T-cell (primary cell): ENCODE measurements around the gene EHF. TPM values are rescaled to one million over a fixed set of nuclear protein-coding genes. Genes with fewer than 3 reads are reported as not detected.

Source experiments
- ATAC-seq, 4 experiments: fragments of 200-7000 bp in 3 of 4; fragments of 150-1000 bp in 1 of 4; cut with Tn5 transposase; replicated peaks in 1 of 4; 1 replicate in 3 of 4; 2 replicates in 1 of 4; pipeline ENCODE4 v1.10.0; 2021; ENCODE audit warnings: moderate library complexity in 3 of 4, mild to moderate bottlenecking in 2 of 4, moderate number of reproducible peaks in 1 of 4
- CTCF ChIA-PET, 2 donors: fragments of 300-600 bp; sonication (Branson Sonifier 250); formaldehyde crosslinking; loops; one replicate each; lab custom pipeline; 2022; ENCODE audit warnings: antibody characterized with exemption in 2 of 2; lab: Charles Lee
- POLR2A ChIA-PET, 2 donors: fragments of 300-600 bp; sonication (Branson Sonifier 250); formaldehyde crosslinking; loops; one replicate each; lab custom pipeline; 2022; ENCODE audit warnings: antibody characterized with exemption in 2 of 2; lab: Charles Lee
- DNase-seq, 35 experiments: peaks; one replicate each; pipeline versions ENCODE4 v3.0.0 to v3.0.0-alpha.2; 2013 to 2023
- H3K27ac ChIP-seq: one replicate; pipeline ENCODE4 v1.5.1; 2013; ENCODE audit warnings: low read length
- H3K27me3 ChIP-seq, 2 experiments: replicated peaks in 1 of 2; 1 replicate in 1 of 2; 2 replicates in 1 of 2; pipeline versions ENCODE4 v1.6.1 to v1.7.0; 2013; ENCODE audit warnings: low read length in 1 of 2, mixed read lengths in 1 of 2; ENCODE audit not compliant: control insufficient read depth in 2 of 2, insufficient read depth in 2 of 2; ENCODE audit errors: extremely low read depth in 1 of 2
- H3K36me3 ChIP-seq, 2 donors: 1 replicate in 1 of 2; 2 replicates in 1 of 2; pipeline versions ENCODE4 v1.6.1 to v1.7.0; 2013; ENCODE audit warnings: low read length in 1 of 2; ENCODE audit not compliant: control insufficient read depth in 2 of 2, insufficient read depth in 1 of 2; ENCODE audit errors: extremely low read depth in 1 of 2
- H3K4me1 ChIP-seq, 2 experiments: 1 replicate in 1 of 2; 2 replicates in 1 of 2; pipeline versions ENCODE4 v1.6.1 to v1.7.0; 2013; ENCODE audit warnings: low read length in 2 of 2, mixed read lengths in 1 of 2; ENCODE audit not compliant: insufficient read depth in 2 of 2, control insufficient read depth in 1 of 2; ENCODE audit errors: extremely low read depth in 1 of 2
- H3K4me3 ChIP-seq, 2 donors: 1 replicate in 1 of 2; 2 replicates in 1 of 2; pipeline versions ENCODE4 v1.5.1 to v1.7.0; 2013; ENCODE audit warnings: mild to moderate bottlenecking in 2 of 2, low read length in 1 of 2, moderate library complexity in 1 of 2; ENCODE audit not compliant: control insufficient read depth in 1 of 2; ENCODE audit errors: extremely low read depth in 1 of 2
- H3K9me3 ChIP-seq: 2 replicates; pipeline ENCODE4 v1.7.0; 2013
- H3K27ac Mint-ChIP-seq, 2 donors: one replicate each; pipeline ENCODE4 v1.8.0; 2020 to 2021; ENCODE audit warnings: mild to moderate bottlenecking in 2 of 2, mixed read lengths in 2 of 2
- H3K27me3 Mint-ChIP-seq, 2 donors: one replicate each; pipeline ENCODE4 v1.8.0; 2021 to 2022; ENCODE audit warnings: mixed read lengths in 2 of 2
- H3K36me3 Mint-ChIP-seq: one replicate; pipeline ENCODE4 v1.8.0; 2021; ENCODE audit warnings: mixed read lengths
- H3K4me1 Mint-ChIP-seq, 3 donors: one replicate each; pipeline ENCODE4 v1.8.0; 2020 to 2022; ENCODE audit warnings: mixed read lengths in 3 of 3, mild to moderate bottlenecking in 1 of 3
- H3K4me3 Mint-ChIP-seq, 3 donors: one replicate each; pipeline ENCODE4 v1.8.0; 2020 to 2022; ENCODE audit warnings: mild to moderate bottlenecking in 3 of 3, mixed read lengths in 3 of 3, moderate library complexity in 3 of 3
- H3K9me3 Mint-ChIP-seq, 3 donors: one replicate each; pipeline ENCODE4 v1.8.0; 2020 to 2022; ENCODE audit warnings: mixed read lengths in 3 of 3
- WGBS: methylation state at CpG from one replicate; pipeline ENCODE4 v1.1.5; 2013; ENCODE audit warnings: missing lambda C conversion rate; ENCODE audit not compliant: insufficient coverage; 5-methylcytosine and 5-hydroxymethylcytosine counted together
- total RNA-seq, 35 experiments: library from RNA in 6 of 35; stranded (reverse) in 6 of 35; fragments of 120-200 nt in 1 of 35; gene quantifications; one replicate each; pipeline versions ENCODE4 v1.2.1 to v1.2.4 and lab custom pipeline; 2013 to 2026

Gene EHF
- total RNA-seq, 5 donors from 2014 or later (not counting 1 experiment from before 2014, with no cell fraction given), result 0.30 to 0.47 (median 0.43) TPM; not detected in 2

- DNase-seq (no peak), ATAC-seq (no peak)
- Histone ChIP-seq H3K36me3 (no peaks in the 10 kb centered on the region), H3K27ac (no peak overlapping the region), H3K27me3 (no peaks in the 10 kb centered on the region), H3K4me1 (no peaks in the 10 kb centered on the region), H3K4me3 (no peak overlapping the region), H3K9me3 (no peaks in the 10 kb centered on the region)
- POLR2A ChIA-PET, result no interaction called here
- no peak overlapping the region for H3K27ac Mint-ChIP-seq
- no peaks in the 10 kb centered on the region for H3K9me3 Mint-ChIP-seq
- peaks cover 0 to 9% of the 10 kb centered on the region in 2 donors for H3K27me3 Mint-ChIP-seq
- no peaks in the 10 kb centered on the region for H3K36me3 Mint-ChIP-seq
- H3K4me1 Mint-ChIP-seq, result peaks cover 2 to 6% (median 3%) of the 10 kb centered on the region in 3 donors
- H3K4me3 Mint-ChIP-seq, result no peak overlapping the region
- CTCF ChIA-PET, result no interaction called here
- no CpG with 5 or more reads among the region's 8 CpGs for WGBS
These were observed 16.0 kb upstream of the EHF start for GRCh38 chr11:34604911-34605310.

- POLR2A ChIA-PET, result interaction anchor here in 1 of 2 donors (0.6 kb wide), 1 partner anchor 79 kb away, joined by 4 read pairs; no protein-coding TSS in a partner anchor
- H3K4me3 ChIP-seq, result no peak overlapping the region
These were observed 15.2 kb upstream of the EHF start for GRCh38 chr11:34605481-34606325.

GRCh38 chr11:34606326-34607120 lies 14.4 kb upstream of the EHF start:
- no peaks in the 10 kb centered on the region for H3K9me3 ChIP-seq
- no peaks in the 10 kb centered on the region for H3K27me3 ChIP-seq
- no peak overlapping the region for H3K27ac ChIP-seq
- ATAC-seq, result no peak
- Mint-ChIP-seq H3K27me3 (peaks cover 0 to 9% of the 10 kb centered on the region in 2 donors), H3K9me3 (no peaks in the 10 kb centered on the region), H3K36me3 (no peaks in the 10 kb centered on the region), H3K27ac (no peak overlapping the region), H3K4me3 (no peak overlapping the region), H3K4me1 (no peaks in the 10 kb centered on the region)
- H3K4me1 ChIP-seq, result no peaks in the 10 kb centered on the region
- no peaks in the 10 kb centered on the region for H3K36me3 ChIP-seq
- ChIA-PET CTCF (no interaction called here), POLR2A (interaction anchor here (0.6 kb wide), 3 partner anchors 23 to 79 kb away, joined by 3 to 4 read pairs (median 4); no protein-coding TSS in a partner anchor)
- no peak overlapping the region for H3K4me3 ChIP-seq
- 35% methylated on average over 3 of the region's 4 CpGs for WGBS
- no peak for DNase-seq

More at GRCh38 chr11:34605481-34606325, 15.2 kb upstream of the EHF start:
- WGBS, result 88% methylated on average over 4 of the region's 6 CpGs
- Mint-ChIP-seq H3K36me3 (no peaks in the 10 kb centered on the region), H3K27me3 (peaks cover 0 to 9% of the 10 kb centered on the region in 2 donors), H3K27ac (no peak overlapping the region), H3K9me3 (no peaks in the 10 kb centered on the region), H3K4me1 (no peaks in the 10 kb centered on the region), H3K4me3 (no peak overlapping the region)
- Histone ChIP-seq H3K4me1 (no peaks in the 10 kb centered on the region), H3K9me3 (no peaks in the 10 kb centered on the region), H3K27me3 (no peaks in the 10 kb centered on the region), H3K27ac (no peak overlapping the region), H3K36me3 (no peaks in the 10 kb centered on the region)
- CTCF ChIA-PET, result no interaction called here
- no peak for DNase-seq
- no peak for ATAC-seq

GRCh38 chr11:34609187-34609751 lies 11.6 kb upstream of the EHF start:
- Mint-ChIP-seq H3K4me1 (no peaks in the 10 kb centered on the region), H3K36me3 (no peaks in the 10 kb centered on the region), H3K27me3 (peaks cover 0 to 10% of the 10 kb centered on the region in 2 donors), H3K4me3 (no peak overlapping the region), H3K9me3 (no peaks in the 10 kb centered on the region), H3K27ac (no peak overlapping the region)
- no peak overlapping the region for H3K27ac ChIP-seq
- DNase-seq (no peak), ATAC-seq (no peak)
- no peak overlapping the region for H3K4me3 ChIP-seq
- POLR2A ChIA-PET, result no interaction called here
- H3K4me1 ChIP-seq, result no peaks in the 10 kb centered on the region
- no peaks in the 10 kb centered on the region for H3K9me3 ChIP-seq
- no peaks in the 10 kb centered on the region for H3K36me3 ChIP-seq
- CTCF ChIA-PET, result no interaction called here
- WGBS, result 77% methylated on average over 4 of the region's 7 CpGs
- no peaks in the 10 kb centered on the region for H3K27me3 ChIP-seq

- H3K27me3 ChIP-seq, result no peaks in the 10 kb centered on the region
- no peak overlapping the region for H3K4me3 Mint-ChIP-seq
- H3K27ac ChIP-seq, result no peak overlapping the region
- no peaks in the 10 kb centered on the region for H3K9me3 Mint-ChIP-seq
- H3K4me1 Mint-ChIP-seq, result peaks cover 0 to 3% (median 1%) of the 10 kb centered on the region in 3 donors
- ChIA-PET POLR2A (no interaction called here), CTCF (no interaction called here)
- 90% methylated on average over 4 of the region's 7 CpGs for WGBS
- H3K4me1 ChIP-seq, result no peaks in the 10 kb centered on the region
- DNase-seq (no peak), ATAC-seq (no peak)
- H3K36me3 ChIP-seq, result no peaks in the 10 kb centered on the region
- H3K4me3 ChIP-seq, result no peak overlapping the region
- no peaks in the 10 kb centered on the region for H3K9me3 ChIP-seq
- peaks cover 0 to 10% of the 10 kb centered on the region in 2 donors for H3K27me3 Mint-ChIP-seq
- no peaks in the 10 kb centered on the region for H3K36me3 Mint-ChIP-seq
- H3K27ac Mint-ChIP-seq, result no peak overlapping the region
These were observed 11.0 kb upstream of the EHF start for GRCh38 chr11:34609850-34610249.

- Mint-ChIP-seq H3K27me3 (peaks cover 0 to 10% of the 10 kb centered on the region in 2 donors), H3K4me1 (peaks cover 0 to 3% (median 1%) of the 10 kb centered on the region in 3 donors), H3K36me3 (no peaks in the 10 kb centered on the region), H3K9me3 (no peaks in the 10 kb centered on the region), H3K4me3 (no peak overlapping the region), H3K27ac (no peak overlapping the region)
- DNase-seq, result no peak
- H3K36me3 ChIP-seq, result no peaks in the 10 kb centered on the region
- no peaks in the 10 kb centered on the region for H3K27me3 ChIP-seq
- no peak for ATAC-seq
- no peak overlapping the region for H3K27ac ChIP-seq
- ChIA-PET CTCF (no interaction called here), POLR2A (no interaction called here)
- no peaks in the 10 kb centered on the region for H3K4me1 ChIP-seq
- no CpG with 5 or more reads among the region's 5 CpGs for WGBS
- no peak overlapping the region for H3K4me3 ChIP-seq
- no peaks in the 10 kb centered on the region for H3K9me3 ChIP-seq
These were observed 10.4 kb upstream of the EHF start for GRCh38 chr11:34610324-34611041.
